Brain pericyte (primary cell): ENCODE measurements around the gene FGF8.

Experiments
- DNase-seq: peaks from one replicate; pipeline ENCODE4 v3.0.0-alpha.2; 2012; ENCODE audit warnings: low read depth, low spot score

Gene FGF8

DNA sequence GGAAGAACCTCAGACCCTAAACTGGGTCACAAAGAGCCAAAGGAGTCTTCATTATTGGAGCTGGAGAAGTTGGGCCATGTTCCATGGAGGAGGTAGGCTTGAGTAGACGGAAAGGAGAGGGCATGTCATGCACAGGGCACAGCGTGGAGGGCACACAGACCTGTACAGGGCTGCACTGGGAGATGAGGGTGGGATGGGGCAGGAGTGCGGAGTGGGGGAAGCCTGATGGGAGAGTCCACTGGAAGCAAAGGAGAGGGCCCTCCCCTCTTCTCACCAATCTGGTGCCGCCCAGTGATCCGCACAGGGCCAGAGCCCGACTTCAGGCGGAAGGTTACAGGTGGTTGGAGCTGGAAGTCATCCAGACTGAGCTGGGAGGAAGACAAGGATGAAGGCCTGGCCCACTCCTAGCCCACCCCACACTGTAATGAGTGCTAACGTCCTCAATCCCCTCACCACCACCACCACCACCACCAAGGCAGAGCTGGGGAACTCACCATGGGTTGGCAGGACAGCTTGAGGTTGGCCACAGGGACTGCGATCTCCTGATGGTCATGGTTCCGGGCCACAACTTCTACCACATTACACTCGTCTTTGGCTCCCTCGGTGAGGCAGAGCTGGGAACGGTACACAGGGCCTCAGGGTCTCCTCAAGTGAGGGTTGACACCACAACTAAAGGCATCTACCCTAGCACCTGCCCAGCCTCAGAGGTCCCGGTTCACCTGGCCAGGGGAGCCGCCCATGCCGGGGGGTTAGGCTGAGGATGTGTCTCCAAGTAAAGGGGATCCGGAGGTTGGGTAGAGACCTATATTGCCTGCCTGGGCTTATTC is 6.3 kb upstream of the FGF8 start:
- no peak for DNase-seq

DNA sequence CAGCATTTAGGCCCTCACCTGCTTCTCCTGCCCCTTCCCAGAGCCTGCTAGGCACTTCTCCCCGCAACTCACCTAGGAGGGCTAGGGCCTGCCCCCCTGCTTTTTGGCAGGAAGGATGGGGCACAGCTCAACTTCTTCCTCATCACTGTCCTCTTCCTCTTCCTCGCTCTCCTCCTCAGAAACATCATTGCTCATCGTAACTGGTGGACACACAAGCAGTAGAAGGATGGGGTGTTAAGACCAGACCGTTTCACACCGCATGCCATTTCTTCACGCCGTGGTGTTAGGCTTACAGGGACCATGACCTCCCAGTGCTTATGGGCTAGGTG is 5.7 kb upstream of the FGF8 start:
- DNase-seq = no peak

DNA sequence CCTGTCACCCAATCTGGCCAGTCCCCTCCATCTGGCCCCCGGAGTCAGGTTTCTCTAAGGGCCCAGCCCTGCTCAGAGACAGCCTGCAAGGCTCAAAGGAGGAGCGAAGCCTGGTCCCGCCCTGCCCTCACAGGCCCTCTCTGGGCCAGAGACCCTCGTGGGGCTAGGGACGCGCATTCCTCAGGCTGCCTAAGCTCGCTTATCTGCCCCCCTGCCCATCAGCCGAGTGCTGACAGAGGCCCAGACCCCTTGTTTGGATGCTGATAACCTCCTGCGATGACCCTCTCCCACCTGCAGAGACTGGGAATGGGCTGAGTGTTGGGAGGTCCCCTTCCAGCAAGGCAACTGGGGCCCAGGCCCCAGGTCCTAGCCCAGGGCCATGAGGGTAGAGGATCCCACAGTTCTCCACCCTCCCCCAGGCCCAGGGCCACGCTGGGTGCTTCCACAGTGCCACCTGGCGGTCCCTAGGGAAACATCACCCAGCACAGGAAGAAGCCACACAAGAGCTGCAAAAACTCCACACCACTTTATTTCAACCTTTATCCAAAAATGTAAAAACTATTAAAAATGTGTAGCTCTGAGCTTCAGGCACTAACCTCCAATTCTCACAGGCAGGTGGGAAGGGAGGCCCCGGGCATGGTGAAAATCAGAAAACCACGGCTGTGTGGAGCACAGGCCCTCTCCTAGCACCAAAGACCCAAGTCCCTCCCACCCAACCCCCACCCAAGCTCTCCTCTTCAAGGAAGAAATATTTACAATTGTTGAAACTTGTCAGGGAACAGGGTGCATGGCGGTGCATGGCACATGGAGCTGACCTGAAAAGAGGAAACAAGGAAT is 5.1 kb upstream of the FGF8 start:
- no peak for DNase-seq

DNA sequence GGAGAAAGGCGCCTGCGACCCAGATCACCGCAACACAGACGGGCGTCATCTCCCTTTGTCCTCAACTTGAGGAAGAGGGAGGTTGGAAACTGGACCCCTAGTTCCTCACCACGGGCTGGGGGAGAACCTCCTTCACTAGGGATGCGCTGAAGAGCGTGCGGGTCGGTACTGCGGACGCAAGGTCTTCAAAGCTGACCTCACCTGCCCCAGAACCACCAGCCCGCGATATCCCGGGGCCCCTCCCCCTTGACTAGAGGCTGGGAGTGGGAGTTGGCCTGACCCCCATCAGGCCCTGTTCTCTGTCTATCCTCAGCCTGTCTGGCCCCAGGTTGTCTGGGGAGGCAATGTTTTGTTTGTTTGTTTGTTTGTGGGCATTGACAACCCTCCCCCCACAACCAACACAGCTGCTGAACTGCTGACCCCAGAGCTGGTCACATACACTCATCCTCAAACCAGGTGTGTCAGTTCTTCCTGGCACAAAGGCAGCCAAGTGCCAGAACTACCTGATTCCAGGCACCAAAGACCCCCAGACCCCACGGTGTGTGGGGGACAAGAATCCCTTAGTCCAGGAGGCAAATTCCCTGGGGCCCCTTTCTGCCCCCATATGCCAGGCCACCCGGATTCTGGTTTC is 4.4 kb upstream of the FGF8 start:
- no peak for DNase-seq

DNA sequence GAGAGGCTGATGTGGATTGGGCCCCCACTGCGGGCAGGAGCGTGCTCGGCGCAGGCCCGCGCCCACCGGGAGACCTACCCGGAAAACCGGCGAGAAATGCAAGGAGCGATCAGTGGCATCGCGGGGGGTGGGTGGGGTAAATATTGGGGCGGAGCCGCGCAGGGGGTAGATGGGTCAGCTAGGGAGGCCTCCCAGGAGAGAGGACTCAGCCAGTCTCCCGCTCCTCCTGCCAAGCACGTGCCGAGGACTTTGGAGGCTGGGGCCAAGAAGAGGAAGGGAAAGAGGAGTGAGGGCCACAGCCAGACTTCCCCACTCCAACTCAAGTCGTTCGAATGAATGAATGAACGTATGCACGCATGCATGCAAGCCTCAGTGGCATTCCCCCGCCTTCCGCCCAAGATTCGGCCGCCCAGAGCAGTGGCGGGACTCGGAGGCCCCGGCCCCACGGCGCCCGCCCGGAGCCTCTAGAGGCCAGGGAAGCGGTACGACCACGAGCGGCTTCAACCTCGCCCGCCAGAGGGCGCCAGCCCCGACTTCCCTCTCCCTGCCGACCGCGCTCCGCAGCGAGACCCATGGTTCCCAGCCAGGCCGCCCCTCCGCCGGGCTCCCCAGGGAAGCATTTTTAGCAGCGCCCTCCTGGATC is 3.8 kb upstream of the FGF8 start:
- no peak for DNase-seq

DNA sequence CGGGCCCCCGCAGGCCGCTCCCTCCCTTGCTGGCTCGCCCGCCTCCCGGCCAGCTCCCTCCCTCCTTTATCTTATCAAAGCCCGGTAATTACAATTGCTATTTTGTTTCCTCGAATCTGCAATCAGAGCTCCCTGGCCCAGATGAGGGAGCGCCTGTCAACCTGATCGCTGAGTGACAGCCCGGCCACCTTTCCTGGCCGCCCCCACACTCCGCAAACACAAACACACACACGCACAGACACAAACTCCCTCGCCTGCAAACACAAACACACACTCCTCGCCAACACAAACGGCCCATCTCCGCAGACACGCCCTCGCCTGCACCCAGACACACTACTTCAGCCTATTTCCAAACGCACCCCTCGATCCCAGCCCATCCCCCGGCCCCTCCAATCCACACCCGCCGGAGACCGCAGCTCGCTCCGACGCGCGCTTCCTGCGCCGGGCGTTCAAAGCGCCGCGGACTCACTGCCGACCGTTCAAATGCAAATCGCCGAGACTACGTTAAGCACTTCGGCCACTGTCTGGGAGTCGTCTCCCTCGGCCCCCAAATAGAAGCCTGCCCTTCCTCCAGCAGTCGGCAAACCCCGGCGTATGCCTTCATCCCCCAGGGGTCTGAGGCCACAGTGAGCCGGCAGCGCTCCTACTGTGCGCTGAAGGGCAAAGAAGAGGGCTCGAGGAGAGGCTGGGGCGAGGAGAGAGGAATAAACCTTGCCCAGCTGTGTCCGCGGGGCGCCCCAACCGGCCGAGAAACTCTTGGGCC is 3.0 kb upstream of the FGF8 start:
- no peak for DNase-seq

DNA sequence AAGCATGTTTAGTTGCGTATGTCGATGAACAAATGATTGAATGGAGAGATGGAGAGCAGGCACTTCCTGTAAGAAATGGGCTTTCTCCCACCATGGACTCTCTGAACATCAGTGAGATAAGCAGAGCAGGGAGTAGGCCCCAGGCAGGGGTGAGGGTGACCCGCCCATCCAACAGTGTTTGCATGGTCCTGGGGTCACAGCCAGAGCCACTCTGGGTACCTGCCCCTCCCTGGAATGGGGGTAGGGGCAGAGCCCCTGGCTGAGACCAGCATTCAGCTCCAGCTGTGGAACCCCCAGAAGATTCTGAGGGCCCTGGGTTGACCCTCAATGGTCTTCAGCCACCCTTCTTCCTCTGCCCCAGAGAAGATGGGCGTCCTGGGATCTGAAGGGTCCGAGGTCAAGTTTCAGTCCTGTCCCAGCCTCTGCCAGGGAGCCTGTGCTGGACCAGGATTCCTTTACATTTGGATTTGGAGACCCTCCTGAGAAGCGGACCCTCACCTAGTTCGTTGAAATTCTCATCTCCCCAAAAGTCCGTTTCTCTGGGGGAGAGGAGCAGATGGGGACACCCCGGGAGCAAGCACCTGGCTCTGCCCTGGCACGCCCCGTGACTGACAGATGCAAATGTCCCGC is 2.4 kb upstream of the FGF8 start:
- no peak for DNase-seq

DNA sequence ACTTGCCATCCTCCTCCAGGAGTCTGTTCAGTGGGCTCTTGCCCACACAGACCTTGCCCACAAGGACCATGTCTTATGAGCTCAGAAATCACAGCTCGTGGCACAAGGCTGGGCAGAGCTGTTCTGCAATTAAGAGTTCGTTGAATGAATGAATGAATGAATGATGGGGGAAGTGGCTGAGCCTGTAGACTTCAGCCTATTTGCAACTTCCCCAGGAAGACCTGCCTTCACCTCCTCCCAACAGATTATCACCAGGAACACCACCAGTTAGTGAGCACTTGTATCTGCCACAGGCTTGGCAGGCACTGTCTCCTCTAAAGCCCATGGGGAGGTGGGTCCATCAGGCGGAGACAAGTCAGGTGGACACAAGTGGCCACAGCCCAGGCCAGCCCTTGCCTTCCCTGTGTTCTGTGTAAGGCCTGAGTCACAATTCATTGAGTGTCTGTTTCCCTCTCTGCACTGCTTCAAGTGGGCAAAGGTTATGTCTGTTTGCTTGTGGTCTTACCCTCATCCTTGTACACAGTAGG is 1.8 kb upstream of the FGF8 start:
- no peak for DNase-seq

DNA sequence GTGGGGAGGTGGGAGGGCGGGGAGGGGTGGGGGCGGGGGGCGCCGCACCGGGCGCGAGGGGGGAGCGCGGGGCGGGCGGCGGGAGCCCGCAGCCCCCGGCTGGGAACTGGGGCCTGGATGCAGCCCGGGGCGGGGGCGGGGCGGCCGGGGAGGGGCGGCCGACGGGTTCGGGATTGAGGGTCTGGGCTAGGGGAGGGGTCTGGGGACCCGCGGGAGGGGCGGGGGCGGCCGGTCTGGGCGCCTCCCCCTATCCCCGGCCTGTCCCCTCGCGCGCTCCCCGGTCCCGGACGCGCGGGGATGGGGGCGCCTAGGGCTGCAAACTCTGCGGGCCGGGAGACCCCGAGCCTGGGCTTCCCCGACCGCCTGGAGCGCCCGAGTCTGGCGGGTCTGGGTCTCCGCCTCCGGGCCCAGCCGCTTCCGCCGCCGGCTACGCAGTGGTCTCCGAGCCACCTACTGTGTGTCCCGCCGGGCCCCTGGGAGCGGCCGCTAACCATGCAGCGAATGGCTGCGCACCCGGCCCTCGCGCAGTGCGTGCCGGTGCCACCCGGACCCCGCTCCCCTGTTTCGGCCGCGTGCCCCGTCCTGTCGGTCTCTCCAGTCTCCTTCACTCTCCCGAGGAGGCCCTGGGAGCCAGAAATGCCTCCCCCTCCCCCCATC is 375 bp upstream of the FGF8 start:
- DNase-seq = no peak

DNA sequence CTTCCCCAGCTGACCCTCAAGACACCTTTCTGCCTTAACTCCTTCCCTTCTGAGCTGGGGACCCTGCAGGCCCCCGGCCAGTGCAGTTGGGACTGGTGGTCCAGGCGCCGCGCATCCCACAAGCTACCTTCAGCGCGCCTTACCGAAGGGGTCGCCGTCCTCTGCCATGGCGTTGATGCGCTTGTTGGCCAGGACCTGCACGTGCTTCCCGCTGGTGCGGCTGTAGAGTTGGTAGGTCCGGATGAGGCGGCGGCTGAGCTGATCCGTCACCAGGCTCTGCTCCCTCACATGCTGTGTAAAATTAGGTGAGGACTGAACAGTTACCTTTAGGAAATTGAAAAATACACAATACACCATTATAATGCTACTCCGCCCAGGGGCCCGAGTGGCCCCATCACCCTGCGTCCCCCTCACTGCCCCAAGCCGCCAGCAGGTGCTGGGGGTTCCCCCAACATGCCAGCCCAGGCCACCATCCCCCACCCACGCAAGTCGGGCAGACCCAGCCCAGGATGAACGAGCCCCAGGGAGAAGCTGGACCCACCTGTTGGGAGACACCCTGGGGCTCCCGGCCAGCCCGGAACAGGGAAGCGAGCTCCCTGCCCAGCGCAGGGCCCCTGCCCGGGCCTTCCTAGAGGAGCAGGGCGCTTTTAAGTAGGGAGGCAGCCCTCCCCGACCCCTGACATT is 1.2 kb downstream of the FGF8 start:
- DNase-seq = no peak

DNA sequence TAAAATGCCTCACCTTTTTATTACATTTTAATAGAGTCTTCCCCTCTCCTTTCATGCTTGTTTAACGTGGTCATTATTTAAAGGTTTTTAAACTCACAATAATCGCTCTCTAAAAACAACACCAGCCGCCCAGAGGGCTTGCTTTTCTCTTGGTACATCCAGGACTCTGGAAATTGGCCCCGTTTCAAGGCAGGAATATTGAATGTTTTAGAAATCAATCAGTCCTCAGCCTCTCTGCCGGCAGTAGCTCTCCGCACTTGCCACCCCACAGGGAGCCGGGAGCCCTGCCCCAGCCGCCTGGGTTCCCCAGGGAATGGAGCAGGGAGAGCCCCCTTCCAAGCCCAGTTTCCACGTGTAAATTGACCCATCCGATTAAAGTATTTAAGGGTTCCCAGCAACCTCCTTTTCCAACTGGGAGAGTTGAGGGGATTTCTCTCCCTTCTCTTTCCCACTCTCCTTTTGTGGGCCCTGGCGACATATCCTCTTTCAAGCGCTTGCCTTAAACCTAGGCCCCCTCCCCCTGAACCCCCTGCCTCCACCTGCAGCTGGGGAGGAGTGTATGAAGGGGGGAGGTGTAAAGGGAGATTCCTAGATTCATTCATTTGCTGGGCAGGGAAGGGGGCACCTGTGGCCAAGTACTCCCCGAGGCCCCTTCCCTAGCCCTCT is 1.9 kb downstream of the FGF8 start:
- no peak for DNase-seq

DNA sequence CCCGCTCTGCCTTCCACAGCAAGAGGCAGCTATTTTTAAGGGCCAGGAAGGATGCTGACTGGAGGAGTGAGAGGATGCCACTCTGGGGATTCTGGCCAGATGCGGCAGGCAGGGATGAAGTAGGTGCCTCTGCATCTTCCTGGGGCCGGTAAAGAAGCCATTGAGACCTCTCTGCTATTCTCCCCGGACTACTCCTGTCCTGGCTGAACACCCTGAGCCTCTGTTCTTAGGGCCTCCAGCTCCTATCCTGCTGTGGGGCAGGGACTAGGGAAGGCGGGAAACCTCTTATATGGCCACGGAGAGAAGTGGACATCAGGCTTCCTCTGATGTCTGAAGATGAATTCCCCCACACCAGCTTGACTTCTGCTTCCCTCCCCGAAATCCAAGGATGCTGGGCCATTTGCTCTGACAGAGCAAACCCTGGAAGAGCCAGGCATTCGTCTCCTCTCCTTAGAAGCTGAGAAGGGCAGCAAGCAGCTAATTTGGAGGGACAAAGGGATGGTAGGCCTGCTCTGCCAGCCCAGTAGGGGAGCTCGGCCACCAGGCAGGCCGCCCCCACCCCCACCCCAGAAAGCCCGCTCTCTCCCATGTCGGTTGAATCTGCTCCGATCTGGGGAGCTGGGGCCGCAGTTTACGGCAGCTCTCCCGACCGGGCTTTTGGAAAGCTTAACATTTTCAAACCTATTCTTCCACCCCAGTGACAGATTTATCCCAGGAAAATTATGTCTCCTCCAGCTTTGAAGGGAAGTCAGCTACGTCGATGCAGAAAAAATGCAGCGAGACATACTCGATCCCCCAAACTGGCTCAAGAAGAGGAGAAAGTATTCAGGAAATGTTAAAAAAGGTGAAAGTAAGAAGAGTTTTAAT is 2.8 kb downstream of the FGF8 start:
- no peak for DNase-seq

DNA sequence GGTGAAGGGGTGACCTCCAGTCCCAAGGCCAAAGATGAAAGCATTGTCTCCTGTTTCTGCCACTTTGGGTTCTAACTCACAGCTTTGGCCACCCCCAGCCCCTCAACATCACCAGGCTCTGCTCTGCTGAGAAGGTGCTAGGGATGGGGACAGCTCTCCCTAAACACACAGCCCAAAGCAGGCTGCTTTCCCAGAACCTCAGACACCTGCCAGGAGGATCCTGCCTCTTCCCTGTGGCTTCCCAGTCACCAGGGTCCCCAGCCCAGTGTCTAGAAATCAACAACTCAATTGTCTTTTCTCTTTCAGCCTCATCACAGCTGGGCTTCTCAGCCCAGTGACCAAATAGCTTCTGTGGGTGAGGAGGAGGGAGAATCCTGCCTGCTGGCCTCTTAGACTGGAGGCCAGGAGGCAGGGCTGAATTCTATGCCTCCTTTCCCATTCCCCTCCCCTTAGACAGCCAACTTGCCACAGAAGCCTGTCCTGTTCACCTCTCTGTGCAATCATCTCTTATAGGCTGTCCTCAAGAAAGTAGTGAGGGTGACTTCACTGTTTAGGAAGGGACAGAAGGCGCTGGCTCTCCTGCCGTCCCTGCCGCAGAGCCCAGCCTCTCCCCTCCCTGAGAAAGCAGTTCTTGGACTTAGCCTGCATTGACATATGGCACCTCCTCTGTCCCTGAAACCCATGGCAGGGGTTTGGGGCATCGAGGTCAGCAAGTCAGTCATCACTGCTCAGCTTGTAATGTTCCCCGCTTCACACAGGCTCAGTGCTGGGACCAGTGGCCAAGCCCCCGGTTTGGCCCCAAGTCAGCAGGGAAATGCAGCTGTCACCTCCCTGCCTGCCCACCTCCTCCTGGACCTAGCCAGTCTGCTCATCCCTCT is 3.7 kb downstream of the FGF8 start:
- DNase-seq = no peak

DNA sequence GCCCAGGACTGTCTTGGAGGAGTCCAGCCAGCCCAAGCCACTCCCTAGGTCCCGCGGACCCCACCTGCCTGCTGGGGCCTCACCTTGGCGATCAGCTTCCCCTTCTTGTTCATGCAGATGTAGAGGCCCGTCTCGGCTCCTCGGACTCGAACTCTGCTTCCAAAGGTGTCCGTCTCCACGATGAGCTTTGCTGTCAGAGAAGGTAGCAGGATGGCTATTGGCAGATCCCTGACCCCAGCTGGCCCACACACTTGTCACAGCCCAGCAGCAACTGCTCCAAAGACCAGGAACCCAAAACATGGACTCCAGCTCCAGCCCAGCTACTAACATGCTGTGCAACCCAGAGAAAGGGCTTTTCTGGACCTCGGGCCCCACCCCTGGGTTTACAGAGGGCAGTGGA is 4.5 kb downstream of the FGF8 start:
- DNase-seq = no peak

DNA sequence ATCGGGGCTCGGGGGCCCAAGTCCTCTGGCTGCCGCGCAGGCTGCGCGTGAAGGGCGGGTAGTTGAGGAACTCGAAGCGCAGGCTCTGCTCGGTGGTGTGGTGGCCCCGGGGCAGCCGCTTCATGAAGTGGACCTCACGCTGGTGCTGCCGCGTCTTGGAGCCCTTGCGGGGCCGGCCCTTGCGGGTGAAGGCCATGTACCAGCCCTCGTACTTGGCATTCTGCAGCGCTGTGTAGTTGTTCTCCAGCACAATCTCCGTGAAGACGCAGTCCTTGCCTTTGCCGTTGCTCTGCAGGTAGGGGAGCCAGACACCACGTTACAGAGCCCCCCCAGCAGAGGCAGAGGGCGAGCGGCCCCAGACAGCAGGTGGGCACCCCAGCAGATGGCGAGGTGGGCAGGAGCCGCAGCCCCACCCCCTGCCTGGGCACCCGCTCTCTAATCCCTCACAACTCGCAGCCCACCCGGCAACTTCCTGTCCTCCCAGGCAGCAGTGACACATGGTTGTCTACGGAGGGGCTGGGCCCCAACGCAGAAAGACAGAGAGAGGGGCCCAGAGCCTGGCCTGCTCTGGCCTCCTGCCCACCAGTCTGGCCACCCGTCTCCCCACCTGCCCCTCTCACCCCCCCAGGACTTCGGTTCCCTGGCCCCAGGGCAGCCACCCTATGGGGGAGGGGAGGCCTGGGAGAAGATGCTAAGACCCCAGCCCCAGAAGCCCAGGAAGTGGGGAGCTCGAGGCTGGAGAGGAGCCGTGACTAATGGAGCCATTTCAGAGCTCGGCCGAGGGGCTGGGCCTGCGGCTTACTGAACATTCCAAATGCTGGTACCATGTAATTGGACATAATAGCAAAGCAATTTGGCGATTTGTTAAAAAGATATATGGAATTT is 5.3 kb downstream of the FGF8 start:
- DNase-seq = no peak

DNA sequence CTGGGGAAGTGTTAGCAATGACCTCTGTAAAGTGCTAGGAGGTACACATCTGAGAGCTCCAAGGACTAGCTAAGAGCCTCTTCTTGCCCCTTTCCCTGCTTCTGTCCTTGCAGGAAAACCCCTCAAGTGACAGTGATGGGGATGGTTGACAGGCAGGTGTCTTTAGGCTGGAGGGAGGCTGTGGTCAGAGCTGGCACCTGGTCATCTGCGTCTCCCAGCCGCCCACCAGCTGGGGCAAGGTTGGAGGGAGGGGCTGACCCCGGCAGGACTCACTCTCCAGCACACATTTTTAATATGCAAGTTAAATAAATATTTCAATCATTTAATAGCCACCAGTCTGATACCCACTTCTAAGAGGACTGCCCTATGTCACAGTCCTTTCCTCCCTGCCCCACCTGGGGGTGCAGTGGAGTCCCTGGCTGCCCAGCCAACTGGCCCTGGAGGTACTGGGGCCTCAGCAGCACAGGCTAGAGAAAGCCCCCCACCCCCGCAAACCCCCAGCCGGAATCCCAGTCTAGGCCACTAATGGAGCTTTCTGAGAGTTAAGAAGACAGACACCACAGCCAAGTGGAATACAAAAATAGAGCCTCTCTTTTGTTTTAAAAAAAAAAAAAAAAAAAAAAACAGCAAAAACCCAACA is 6.3 kb downstream of the FGF8 start:
- DNase-seq = no peak
